HCT116 (cell line): ENCODE measurements around the gene GEN1.

ENCODE experiments used
- ATF3 ChIP-seq: IDR thresholded peaks from 2 replicates; pipeline ENCODE4 v1.6.1; 2012
- CTCF ChIP-seq, 3 experiments: fragments of 200-600 bp in 1 of 3; sonication (generic) in 1 of 3; IDR thresholded peaks in 2 of 3; conservative IDR thresholded peaks in 1 of 3; 2 replicates each; pipeline ENCODE4 v1.5.1; 2012 to 2017; ENCODE audit warnings: low read depth in 2 of 3, low read length in 2 of 3, antibody characterized with exemption in 1 of 3, borderline replicate concordance in 1 of 3, control low read depth in 1 of 3, mild to moderate bottlenecking in 1 of 3, mixed read lengths in 1 of 3, mixed run types in 1 of 3, moderate library complexity in 1 of 3; ENCODE audit not compliant: insufficient read depth in 1 of 3
- ELF1 ChIP-seq: IDR thresholded peaks from 2 replicates; pipeline ENCODE4 v1.6.1; 2012; ENCODE audit warnings: low read depth, borderline replicate concordance
- EZH2 ChIP-seq: fragments of 200-600 bp; sonication (generic); IDR thresholded peaks from 2 replicates; pipeline ENCODE4 v1.6.1; 2017; ENCODE audit warnings: antibody characterized with exemption, mixed run types
- JUND ChIP-seq: IDR thresholded peaks from 2 replicates; pipeline ENCODE4 v1.6.1; 2012
- POLR2A ChIP-seq: IDR thresholded peaks from 2 replicates; pipeline ENCODE4 v1.7.0; 2011; ENCODE audit warnings: borderline replicate concordance; ENCODE audit not compliant: insufficient read depth, insufficient read length; ENCODE audit errors: extremely low read depth
- POLR2AphosphoS5 ChIP-seq: IDR thresholded peaks from 2 replicates; pipeline ENCODE4 v1.6.1; 2011; ENCODE audit warnings: mild to moderate bottlenecking, low read depth, low read length, moderate library complexity
- RAD21 ChIP-seq: IDR thresholded peaks from 2 replicates; pipeline ENCODE4 v1.6.1; 2012; ENCODE audit warnings: low read depth, mild to moderate bottlenecking
- SP1 ChIP-seq: IDR thresholded peaks from 2 replicates; pipeline ENCODE4 v1.6.1; 2012; ENCODE audit warnings: low read depth
- YY1 ChIP-seq: IDR thresholded peaks from 2 replicates; pipeline ENCODE4 v1.6.1; 2011; ENCODE audit warnings: low read length, low read depth, moderate library complexity, mild to moderate bottlenecking; ENCODE audit not compliant: insufficient replicate concordance; ENCODE audit errors: extremely low read depth
- ZBTB33 ChIP-seq: IDR thresholded peaks from 2 replicates; pipeline ENCODE4 v1.6.1; 2011; ENCODE audit warnings: mild to moderate bottlenecking, low read length, moderate library complexity; ENCODE audit not compliant: insufficient replicate concordance; ENCODE audit errors: extremely low read depth
- TF ChIP-seq, protein P1 (sequence below): IDR thresholded peaks from 2 replicates; pipeline ENCODE4 v1.6.1; 2012; ENCODE audit warnings: low read depth

GRCh38 chr2:17718689-17719088 lies 35.2 kb upstream of the GEN1 start:
- TF ChIP-seq CTCF (IDR thresholded peaks at IDR 0.05 in 2 of 3, conservative IDR thresholded peaks at IDR 0.05 in 1 of 3; ENCODE audit: borderline replicate concordance in 1 of 3, insufficient read depth in 1 of 3, low read depth in 2 of 3, low read length in 2 of 3), result no peak
- TF ChIP-seq JUND, result no peak
- TF ChIP-seq EZH2, result no peak
- no peak for TF ChIP-seq POLR2A
- TF ChIP-seq SP1, result no peak
- no peak for TF ChIP-seq ELF1
- no peak for TF ChIP-seq ZBTB33
- no peak for TF ChIP-seq YY1
- TF ChIP-seq ATF3, result no peak
- no peak for TF ChIP-seq POLR2AphosphoS5
- no peak for TF ChIP-seq RAD21
- TF ChIP-seq, protein P1, sequence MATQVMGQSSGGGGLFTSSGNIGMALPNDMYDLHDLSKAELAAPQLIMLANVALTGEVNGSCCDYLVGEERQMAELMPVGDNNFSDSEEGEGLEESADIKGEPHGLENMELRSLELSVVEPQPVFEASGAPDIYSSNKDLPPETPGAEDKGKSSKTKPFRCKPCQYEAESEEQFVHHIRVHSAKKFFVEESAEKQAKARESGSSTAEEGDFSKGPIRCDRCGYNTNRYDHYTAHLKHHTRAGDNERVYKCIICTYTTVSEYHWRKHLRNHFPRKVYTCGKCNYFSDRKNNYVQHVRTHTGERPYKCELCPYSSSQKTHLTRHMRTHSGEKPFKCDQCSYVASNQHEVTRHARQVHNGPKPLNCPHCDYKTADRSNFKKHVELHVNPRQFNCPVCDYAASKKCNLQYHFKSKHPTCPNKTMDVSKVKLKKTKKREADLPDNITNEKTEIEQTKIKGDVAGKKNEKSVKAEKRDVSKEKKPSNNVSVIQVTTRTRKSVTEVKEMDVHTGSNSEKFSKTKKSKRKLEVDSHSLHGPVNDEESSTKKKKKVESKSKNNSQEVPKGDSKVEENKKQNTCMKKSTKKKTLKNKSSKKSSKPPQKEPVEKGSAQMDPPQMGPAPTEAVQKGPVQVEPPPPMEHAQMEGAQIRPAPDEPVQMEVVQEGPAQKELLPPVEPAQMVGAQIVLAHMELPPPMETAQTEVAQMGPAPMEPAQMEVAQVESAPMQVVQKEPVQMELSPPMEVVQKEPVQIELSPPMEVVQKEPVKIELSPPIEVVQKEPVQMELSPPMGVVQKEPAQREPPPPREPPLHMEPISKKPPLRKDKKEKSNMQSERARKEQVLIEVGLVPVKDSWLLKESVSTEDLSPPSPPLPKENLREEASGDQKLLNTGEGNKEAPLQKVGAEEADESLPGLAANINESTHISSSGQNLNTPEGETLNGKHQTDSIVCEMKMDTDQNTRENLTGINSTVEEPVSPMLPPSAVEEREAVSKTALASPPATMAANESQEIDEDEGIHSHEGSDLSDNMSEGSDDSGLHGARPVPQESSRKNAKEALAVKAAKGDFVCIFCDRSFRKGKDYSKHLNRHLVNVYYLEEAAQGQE, result no peak
